GM12801 (cell line): ENCODE results near the gene ZAP70.

Experiments used
- CTCF ChIP-seq: IDR thresholded peaks from one replicate; pipeline ENCODE4 v1.5.1; 2011; ENCODE audit warnings: control low read depth; ENCODE audit not compliant: insufficient read length; ENCODE audit errors: extremely low read depth

Gene ZAP70

GRCh38 chr2:97691166-97691565, 22.2 kb upstream of the ZAP70 start:
- no peak for TF ChIP-seq CTCF

GRCh38 chr2:97693476-97693875, 19.9 kb upstream of the ZAP70 start:
- no peak for TF ChIP-seq CTCF

GRCh38 chr2:97695744-97696143, 17.6 kb upstream of the ZAP70 start:
- no peak for TF ChIP-seq CTCF

- peak; percentile 2 for TF ChIP-seq CTCF
Observed at GRCh38 chr2:97697252-97698235, 15.8 kb upstream of the ZAP70 start.

- no peak for TF ChIP-seq CTCF
Observed at GRCh38 chr2:97698530-97698929, 14.8 kb upstream of the ZAP70 start.

- no peak for TF ChIP-seq CTCF
Observed at GRCh38 chr2:97699765-97700444, 13.5 kb upstream of the ZAP70 start.

GRCh38 chr2:97701186-97701585, 12.2 kb upstream of the ZAP70 start:
- no peak for TF ChIP-seq CTCF
